Breast epithelium (tissue), 4 donors: ENCODE results near the gene CDC14A. TPM values are rescaled to one million over a fixed set of nuclear protein-coding genes. Genes with fewer than 3 reads are reported as not detected.
A peak's percentile ranks its signal among the peaks of the same experiment; 100 is the strongest.

ENCODE experiments used
- DNase-seq, 2 donors: peaks; one replicate each; pipeline ENCODE4 v3.0.0-alpha.2; 2019; ENCODE audit warnings: low spot score in 2 of 2
- H3K27ac ChIP-seq, 2 donors: fragments of 200-600 bp; sonication (generic) in 1 of 2; one replicate each; pipeline ENCODE4 v1.5.1; 2016 to 2019; ENCODE audit warnings: mild to moderate bottlenecking in 1 of 2
- H3K27me3 ChIP-seq, 2 donors: fragments of 200-600 bp; sonication (generic) in 1 of 2; one replicate each; pipeline versions ENCODE4 v1.5.1 to v1.6.0; 2017 to 2019; ENCODE audit warnings: control low read depth in 1 of 2, mild to moderate bottlenecking in 1 of 2
- H3K36me3 ChIP-seq: fragments of 200-600 bp; one replicate; pipeline ENCODE4 v1.5.1; 2019
- H3K4me1 ChIP-seq, 2 donors: fragments of 200-600 bp; sonication (generic); one replicate each; pipeline ENCODE4 v1.5.1; 2016 to 2019; ENCODE audit warnings: control low read depth in 1 of 2
- H3K4me3 ChIP-seq, 3 donors: fragments of 200-600 bp; sonication (generic); 1 replicate in 2 of 3; 2 replicates in 1 of 3; pipeline ENCODE4 v1.5.1; 2016 to 2019; ENCODE audit warnings: mild to moderate bottlenecking in 3 of 3, moderate library complexity in 2 of 3
- H3K9me3 ChIP-seq, 2 donors: fragments of 200-600 bp; sonication (generic) in 1 of 2; one replicate each; pipeline ENCODE4 v1.5.1; 2016 to 2019; ENCODE audit warnings: control low read depth in 1 of 2
- POLR2A ChIP-seq: fragments of 450-650 bp; IDR thresholded peaks from one replicate; pipeline ENCODE4 v1.6.1; 2016; ENCODE audit warnings: antibody characterized with exemption, mild to moderate bottlenecking, moderate library complexity
- POLR2AphosphoS5 ChIP-seq, 3 donors: sonication (generic); formaldehyde crosslinking; IDR thresholded peaks; one replicate each; pipeline ENCODE4 v1.6.1; 2017; ENCODE audit warnings: antibody characterized with exemption in 3 of 3
- intact Hi-C: fragments of 100-400 bp; cut with DNase I; formaldehyde crosslinking; loops from one replicate; pipeline ENCODE4 v1.15.1; 2023; ENCODE audit warnings: low total_unique reads
- total RNA-seq, 3 donors: library from RNA; depleted of rRNA; stranded (reverse); fragments of >200 nt; gene quantifications; one replicate each; pipeline ENCODE4 v1.1.0, GENCODE V29; 2016
- TF ChIP-seq, protein P1 (sequence below), 3 donors: fragments of 450-650 bp; IDR thresholded peaks; one replicate each; pipeline ENCODE4 v1.5.1; 2016 to 2017; ENCODE audit warnings: antibody characterized with exemption in 3 of 3, mild to moderate bottlenecking in 3 of 3, moderate library complexity in 3 of 3

The CDC14A gene
- total RNA-seq, 3 donors from 2014 or later: 16.5 to 49.3 (median 33.1) TPM

DNA sequence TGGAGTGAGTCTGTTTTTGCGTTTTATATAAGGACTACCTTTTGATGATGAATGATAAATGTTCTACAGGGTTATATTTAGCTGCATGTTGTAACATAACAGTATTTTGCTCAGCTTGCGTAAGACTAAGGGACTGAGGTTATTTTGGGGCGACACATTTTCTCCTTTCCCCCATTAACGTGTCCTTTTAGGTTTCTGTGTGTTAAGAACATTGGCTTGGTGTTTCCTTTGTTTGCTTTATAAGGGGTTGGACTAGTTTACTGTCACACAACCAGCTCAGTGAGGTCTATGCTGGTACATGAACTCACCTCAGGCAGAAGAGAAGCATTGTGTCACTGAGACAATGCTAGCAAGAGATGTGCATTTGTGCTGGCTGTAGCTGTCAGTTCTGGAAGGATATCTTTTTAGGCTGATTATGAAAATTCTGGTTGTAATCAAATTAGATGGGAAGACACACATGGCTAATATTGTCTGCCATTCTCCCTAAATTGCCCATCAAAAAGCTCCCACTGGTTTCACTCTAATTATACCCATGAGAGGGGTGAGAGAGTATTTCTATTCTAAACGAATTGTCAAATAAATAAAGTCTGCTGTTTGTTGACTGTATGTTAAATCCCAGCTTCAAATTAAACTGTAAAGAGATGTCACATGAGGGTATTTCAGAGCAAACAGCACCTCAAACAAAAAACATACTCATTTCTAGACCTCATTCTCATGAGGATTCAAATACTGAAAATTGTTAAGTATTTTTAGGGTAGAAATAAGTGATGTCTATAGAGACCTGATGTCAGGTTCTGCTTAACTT, 62.6 kb downstream of the CDC14A start:
- DNase-seq: peak in 1 of 2 donors; percentile 22
- no peaks in the 10 kb centered on the region for H3K36me3 ChIP-seq
- H3K27me3 ChIP-seq: no peaks in the 10 kb centered on the region
- peak in 1 of 3 donors; percentile 36 for TF ChIP-seq POLR2AphosphoS5 (IDR thresholded peaks at IDR 0.05)
- TF ChIP-seq, protein P1, sequence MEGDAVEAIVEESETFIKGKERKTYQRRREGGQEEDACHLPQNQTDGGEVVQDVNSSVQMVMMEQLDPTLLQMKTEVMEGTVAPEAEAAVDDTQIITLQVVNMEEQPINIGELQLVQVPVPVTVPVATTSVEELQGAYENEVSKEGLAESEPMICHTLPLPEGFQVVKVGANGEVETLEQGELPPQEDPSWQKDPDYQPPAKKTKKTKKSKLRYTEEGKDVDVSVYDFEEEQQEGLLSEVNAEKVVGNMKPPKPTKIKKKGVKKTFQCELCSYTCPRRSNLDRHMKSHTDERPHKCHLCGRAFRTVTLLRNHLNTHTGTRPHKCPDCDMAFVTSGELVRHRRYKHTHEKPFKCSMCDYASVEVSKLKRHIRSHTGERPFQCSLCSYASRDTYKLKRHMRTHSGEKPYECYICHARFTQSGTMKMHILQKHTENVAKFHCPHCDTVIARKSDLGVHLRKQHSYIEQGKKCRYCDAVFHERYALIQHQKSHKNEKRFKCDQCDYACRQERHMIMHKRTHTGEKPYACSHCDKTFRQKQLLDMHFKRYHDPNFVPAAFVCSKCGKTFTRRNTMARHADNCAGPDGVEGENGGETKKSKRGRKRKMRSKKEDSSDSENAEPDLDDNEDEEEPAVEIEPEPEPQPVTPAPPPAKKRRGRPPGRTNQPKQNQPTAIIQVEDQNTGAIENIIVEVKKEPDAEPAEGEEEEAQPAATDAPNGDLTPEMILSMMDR (IDR thresholded peaks at IDR 0.05): no peak
- no peak for TF ChIP-seq POLR2A
- no peaks in the 10 kb centered on the region for H3K9me3 ChIP-seq
- H3K4me3 ChIP-seq: no peak overlapping the region
- intact Hi-C loops: no loop called here
- H3K27ac ChIP-seq: peak overlapping the region; percentile 60 to 78
- no peaks in the 10 kb centered on the region for H3K4me1 ChIP-seq

GRCh38 chr1:100415498-100415778, 63.1 kb downstream of the CDC14A start:
- no peak for TF ChIP-seq POLR2AphosphoS5 (IDR thresholded peaks at IDR 0.05)
- no peak for TF ChIP-seq POLR2A
- TF ChIP-seq, protein P1 (IDR thresholded peaks at IDR 0.05): no peak
- DNase-seq: no peak
- no peaks in the 10 kb centered on the region for H3K9me3 ChIP-seq
- H3K27me3 ChIP-seq: no peaks in the 10 kb centered on the region
- H3K27ac ChIP-seq: peak overlapping the region; percentile 60 to 78
- intact Hi-C loops: no loop called here
- H3K36me3 ChIP-seq: no peaks in the 10 kb centered on the region
- no peak overlapping the region for H3K4me3 ChIP-seq
- no peaks in the 10 kb centered on the region for H3K4me1 ChIP-seq

GRCh38 chr1:100419072-100419471, 66.8 kb downstream of the CDC14A start:
- intact Hi-C loops: no loop called here
- Histone ChIP-seq H3K4me3 (no peak overlapping the region), H3K36me3 (no peaks in the 10 kb centered on the region), H3K4me1 (no peaks in the 10 kb centered on the region), H3K9me3 (no peaks in the 10 kb centered on the region), H3K27me3 (no peaks in the 10 kb centered on the region), H3K27ac (no peak overlapping the region)
- TF ChIP-seq, protein P1 (IDR thresholded peaks at IDR 0.05): no peak
- no peak for TF ChIP-seq POLR2A
- no peak for TF ChIP-seq POLR2AphosphoS5 (IDR thresholded peaks at IDR 0.05)
- no peak for DNase-seq

GRCh38 chr1:100422065-100422464, 69.8 kb downstream of the CDC14A start:
- intact Hi-C loops: no loop called here
- Histone ChIP-seq H3K36me3 (no peaks in the 10 kb centered on the region), H3K27ac (no peak overlapping the region), H3K4me1 (no peaks in the 10 kb centered on the region), H3K4me3 (no peak overlapping the region), H3K9me3 (no peaks in the 10 kb centered on the region), H3K27me3 (no peaks in the 10 kb centered on the region)
- DNase-seq: no peak
- TF ChIP-seq POLR2AphosphoS5 (IDR thresholded peaks at IDR 0.05) (no peak), POLR2A (no peak)
- TF ChIP-seq, protein P1 (IDR thresholded peaks at IDR 0.05): no peak

DNA sequence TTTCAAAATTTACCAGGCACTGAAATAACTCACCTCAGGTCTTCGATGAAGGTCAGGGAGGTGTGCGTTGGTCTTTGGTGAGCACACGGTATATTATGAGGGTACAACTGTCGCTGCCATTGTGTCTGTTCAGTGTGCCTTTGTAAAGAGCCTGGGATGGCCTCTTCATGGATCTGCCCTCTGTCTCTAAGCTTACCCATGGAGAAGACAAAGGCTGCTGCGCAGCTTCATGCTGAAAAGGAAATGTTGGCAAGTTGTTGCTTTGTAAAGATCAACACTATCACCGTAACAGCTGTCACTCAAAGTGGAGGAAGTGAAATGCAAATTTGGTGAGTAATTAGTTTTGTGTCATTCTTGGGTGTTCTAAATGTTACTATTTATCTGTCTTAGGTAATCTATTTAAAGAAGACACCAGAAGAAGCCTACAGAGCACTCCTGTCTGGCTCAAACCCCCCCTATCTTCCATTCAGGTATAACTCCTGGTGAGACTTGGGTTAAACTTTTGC, 71.6 kb downstream of the CDC14A start:
- no peak for DNase-seq
- TF ChIP-seq POLR2A (no peak), POLR2AphosphoS5 (IDR thresholded peaks at IDR 0.05) (no peak)
- TF ChIP-seq, protein P1 (IDR thresholded peaks at IDR 0.05): no peak

More for the DNA sequence above, 71.6 kb downstream of the CDC14A start:
- intact Hi-C loops: no loop called here
- H3K4me3 ChIP-seq: no peak overlapping the region
- no peaks in the 10 kb centered on the region for H3K27me3 ChIP-seq
- no peaks in the 10 kb centered on the region for H3K9me3 ChIP-seq
- no peaks in the 10 kb centered on the region for H3K36me3 ChIP-seq
- no peaks in the 10 kb centered on the region for H3K4me1 ChIP-seq
- H3K27ac ChIP-seq: no peak overlapping the region
